ENCODE data around the gene RPL13. TPM values are rescaled to one million over a fixed set of nuclear protein-coding genes. Genes with fewer than 3 reads are reported as not detected.

The RPL13 gene
- total RNA-seq, 1 donor from 2014 or later: 2,070 TPM

- Mint-ChIP-seq H3K27me3 (ENCODE audit: unreplicated experiment) (peaks cover 9% of the 10 kb centered on the region), H3K36me3 (ENCODE audit: low read depth, unreplicated experiment) (peaks cover 49% of the 10 kb centered on the region)
- DNase-seq (ENCODE audit: low spot score): no peak
Observed at GRCh38 chr16:89530401-89531381, 29.8 kb upstream of the RPL13 start.

GRCh38 chr16:89531821-89532526 is 28.5 kb upstream of the RPL13 start:
- peaks cover 49% of the 10 kb centered on the region for H3K36me3 Mint-ChIP-seq (ENCODE audit: low read depth, unreplicated experiment)
- DNase-seq (ENCODE audit: low spot score): no peak
- H3K4me1 Mint-ChIP-seq (ENCODE audit: unreplicated experiment): peaks cover 45% of the 10 kb centered on the region
- no peak for TF ChIP-seq CTCF (IDR thresholded peaks at IDR 0.05; ENCODE audit: unreplicated experiment)
- H3K4me3 Mint-ChIP-seq (ENCODE audit: unreplicated experiment): peak overlapping the region; percentile 68
- peak overlapping the region; percentile 77 for H3K27ac Mint-ChIP-seq (ENCODE audit: unreplicated experiment)
- H3K9me3 Mint-ChIP-seq (ENCODE audit: unreplicated experiment): no peaks in the 10 kb centered on the region
- H3K27me3 Mint-ChIP-seq (ENCODE audit: unreplicated experiment): peaks cover 8% of the 10 kb centered on the region

More at GRCh38 chr16:89530401-89531381, 29.8 kb upstream of the RPL13 start:
- TF ChIP-seq CTCF (IDR thresholded peaks at IDR 0.05; ENCODE audit: unreplicated experiment): no peak
- H3K9me3 Mint-ChIP-seq (ENCODE audit: unreplicated experiment): no peaks in the 10 kb centered on the region
- no peak overlapping the region for H3K27ac Mint-ChIP-seq (ENCODE audit: unreplicated experiment)
- no peak overlapping the region for H3K4me3 Mint-ChIP-seq (ENCODE audit: unreplicated experiment)
- H3K4me1 Mint-ChIP-seq (ENCODE audit: unreplicated experiment): peaks cover 54% of the 10 kb centered on the region

GRCh38 chr16:89534252-89534756 is 26.2 kb upstream of the RPL13 start:
- Mint-ChIP-seq H3K4me3 (ENCODE audit: unreplicated experiment) (peak overlapping the region; percentile 35), H3K36me3 (ENCODE audit: low read depth, unreplicated experiment) (peaks cover 40% of the 10 kb centered on the region), H3K9me3 (ENCODE audit: unreplicated experiment) (no peaks in the 10 kb centered on the region), H3K4me1 (ENCODE audit: unreplicated experiment) (peaks cover 34% of the 10 kb centered on the region), H3K27ac (ENCODE audit: unreplicated experiment) (peak overlapping the region; percentile 86), H3K27me3 (ENCODE audit: unreplicated experiment) (peaks cover 6% of the 10 kb centered on the region)
- DNase-seq (ENCODE audit: low spot score): peak; percentile 16
- no peak for TF ChIP-seq CTCF (IDR thresholded peaks at IDR 0.05; ENCODE audit: unreplicated experiment)

GRCh38 chr16:89536371-89536770 is 24.1 kb upstream of the RPL13 start:
- Mint-ChIP-seq H3K27ac (ENCODE audit: unreplicated experiment) (peak overlapping the region; percentile 57), H3K4me1 (ENCODE audit: unreplicated experiment) (peaks cover 32% of the 10 kb centered on the region), H3K27me3 (ENCODE audit: unreplicated experiment) (peaks cover 8% of the 10 kb centered on the region), H3K9me3 (ENCODE audit: unreplicated experiment) (no peaks in the 10 kb centered on the region), H3K36me3 (ENCODE audit: low read depth, unreplicated experiment) (peaks cover 46% of the 10 kb centered on the region), H3K4me3 (ENCODE audit: unreplicated experiment) (no peak overlapping the region)
- DNase-seq (ENCODE audit: low spot score): no peak
- no peak for TF ChIP-seq CTCF (IDR thresholded peaks at IDR 0.05; ENCODE audit: unreplicated experiment)
